HCT116 (cell line): Measurements from ENCODE around the gene CCDC134.

Experiments used
- EZH2 ChIP-seq: fragments of 200-600 bp; sonication (generic); IDR thresholded peaks from 2 replicates; pipeline ENCODE4 v1.6.1; 2017; ENCODE audit warnings: antibody characterized with exemption, mixed run types
- JUND ChIP-seq: IDR thresholded peaks from 2 replicates; pipeline ENCODE4 v1.6.1; 2012
- SP1 ChIP-seq: IDR thresholded peaks from 2 replicates; pipeline ENCODE4 v1.6.1; 2012; ENCODE audit warnings: low read depth
- SRF ChIP-seq: IDR thresholded peaks from 2 replicates; pipeline ENCODE4 v1.6.1; 2012; ENCODE audit warnings: low read depth
- YY1 ChIP-seq: IDR thresholded peaks from 2 replicates; pipeline ENCODE4 v1.6.1; 2011; ENCODE audit warnings: low read length, low read depth, moderate library complexity, mild to moderate bottlenecking; ENCODE audit not compliant: insufficient replicate concordance; ENCODE audit errors: extremely low read depth
- TF ChIP-seq, protein P1 (sequence below), 3 experiments: fragments of 200-600 bp in 1 of 3; sonication (generic) in 1 of 3; IDR thresholded peaks in 2 of 3; conservative IDR thresholded peaks in 1 of 3; 2 replicates each; pipeline ENCODE4 v1.5.1; 2012 to 2017; ENCODE audit warnings: low read depth in 2 of 3, low read length in 2 of 3, antibody characterized with exemption in 1 of 3, borderline replicate concordance in 1 of 3, control low read depth in 1 of 3, mild to moderate bottlenecking in 1 of 3, mixed read lengths in 1 of 3, mixed run types in 1 of 3, moderate library complexity in 1 of 3; ENCODE audit not compliant: insufficient read depth in 1 of 3

DNA sequence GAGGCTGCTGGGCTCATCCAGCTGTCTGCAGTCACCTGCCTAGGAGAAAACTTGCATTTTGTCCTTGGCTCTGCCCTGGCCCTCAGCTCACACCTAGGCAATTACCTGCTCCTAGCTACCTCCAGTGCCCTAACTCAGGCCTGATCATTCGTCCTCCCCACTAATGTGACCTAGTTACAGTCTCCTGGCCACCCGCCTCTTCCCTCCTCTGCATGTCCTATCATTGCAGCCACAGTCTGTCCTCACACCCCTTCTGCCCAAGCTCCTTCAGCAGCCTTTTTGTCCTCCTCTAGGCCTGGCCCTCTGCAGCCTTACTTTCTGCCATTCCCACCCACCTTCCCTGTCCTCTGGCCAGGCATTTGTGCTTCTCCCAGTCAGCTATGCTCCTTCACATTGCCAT lies 17.7 kb upstream of the CCDC134 start:
- TF ChIP-seq, protein P1, sequence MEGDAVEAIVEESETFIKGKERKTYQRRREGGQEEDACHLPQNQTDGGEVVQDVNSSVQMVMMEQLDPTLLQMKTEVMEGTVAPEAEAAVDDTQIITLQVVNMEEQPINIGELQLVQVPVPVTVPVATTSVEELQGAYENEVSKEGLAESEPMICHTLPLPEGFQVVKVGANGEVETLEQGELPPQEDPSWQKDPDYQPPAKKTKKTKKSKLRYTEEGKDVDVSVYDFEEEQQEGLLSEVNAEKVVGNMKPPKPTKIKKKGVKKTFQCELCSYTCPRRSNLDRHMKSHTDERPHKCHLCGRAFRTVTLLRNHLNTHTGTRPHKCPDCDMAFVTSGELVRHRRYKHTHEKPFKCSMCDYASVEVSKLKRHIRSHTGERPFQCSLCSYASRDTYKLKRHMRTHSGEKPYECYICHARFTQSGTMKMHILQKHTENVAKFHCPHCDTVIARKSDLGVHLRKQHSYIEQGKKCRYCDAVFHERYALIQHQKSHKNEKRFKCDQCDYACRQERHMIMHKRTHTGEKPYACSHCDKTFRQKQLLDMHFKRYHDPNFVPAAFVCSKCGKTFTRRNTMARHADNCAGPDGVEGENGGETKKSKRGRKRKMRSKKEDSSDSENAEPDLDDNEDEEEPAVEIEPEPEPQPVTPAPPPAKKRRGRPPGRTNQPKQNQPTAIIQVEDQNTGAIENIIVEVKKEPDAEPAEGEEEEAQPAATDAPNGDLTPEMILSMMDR (IDR thresholded peaks at IDR 0.05 in 2 of 3, conservative IDR thresholded peaks at IDR 0.05 in 1 of 3; ENCODE audit: borderline replicate concordance in 1 of 3, insufficient read depth in 1 of 3, low read depth in 2 of 3, low read length in 2 of 3) = no peak
- TF ChIP-seq JUND = no peak
- no peak for TF ChIP-seq YY1
- no peak for TF ChIP-seq EZH2
- TF ChIP-seq SP1 = no peak
- no peak for TF ChIP-seq SRF
